ENCODE data around the gene OR52D1. TPM values are rescaled to one million over a fixed set of nuclear protein-coding genes. Genes with fewer than 3 reads are reported as not detected.

OR52D1 gene
- polyA plus RNA-seq (2011; rRNA removed) (not detected in 2 replicates), polyA minus RNA-seq (2011; rRNA and poly(A)+ RNA removed) (not detected in 2 replicates)

- no peak within 1 kb of the TSS for H3K4me3 ChIP-seq (ENCODE audit: low read depth, low read length)
- ChIA-PET CTCF (no interaction called here), POLR2A (no interaction called here)
- no peak for TF ChIP-seq CTCF (IDR thresholded peaks at IDR 0.05; ENCODE audit: low read depth, low read length)
- no peak within 1 kb of the TSS for H3K27ac ChIP-seq (ENCODE audit: low read depth, low read length)
- H3K27me3 ChIP-seq (ENCODE audit: control insufficient read depth, insufficient read depth, low read length) = no peaks in the 10 kb centered on the region
- H3K9me3 ChIP-seq (ENCODE audit: control insufficient read depth, insufficient read depth, low read length) = no peaks in the 10 kb centered on the region
- DNase-seq (ENCODE audit: low read depth, low spot score) = no peak
Observed at GRCh38 chr11:5488385-5488784, at the start of gene OR52D1. Gene OR52D1, plus strand, starts transcription at chr11:5488685. Its CDS starts 22 bp downstream, at chr11:5488707.

GRCh38 chr11:5441414-5441813, 47.1 kb upstream of the OR52D1 start, which contains the start of gene OR51I1:
Gene OR51I1, minus strand, starts transcription at chr11:5441514. Its CDS starts 0 bp downstream, at chr11:5441514.
- no peak for TF ChIP-seq CTCF (IDR thresholded peaks at IDR 0.05; ENCODE audit: low read depth, low read length)
- no peaks in the 10 kb centered on the region for H3K27me3 ChIP-seq (ENCODE audit: control insufficient read depth, insufficient read depth, low read length)
- no peaks in the 10 kb centered on the region for H3K9me3 ChIP-seq (ENCODE audit: control insufficient read depth, insufficient read depth, low read length)
- no peak within 1 kb of the TSS for H3K27ac ChIP-seq (ENCODE audit: low read depth, low read length)
- ChIA-PET POLR2A (no interaction called here), CTCF (no interaction called here)
- no peak for DNase-seq (ENCODE audit: low read depth, low spot score)
- no peak within 1 kb of the TSS for H3K4me3 ChIP-seq (ENCODE audit: low read depth, low read length)

- Histone ChIP-seq H3K9me3 (ENCODE audit: control insufficient read depth, insufficient read depth, low read length) (no peaks in the 10 kb centered on the region), H3K27me3 (ENCODE audit: control insufficient read depth, insufficient read depth, low read length) (no peaks in the 10 kb centered on the region), H3K27ac (ENCODE audit: low read depth, low read length) (no peak overlapping the region), H3K4me3 (ENCODE audit: low read depth, low read length) (no peak overlapping the region)
- DNase-seq (ENCODE audit: low read depth, low spot score) = no peak
- CTCF ChIA-PET = no interaction called here
- POLR2A ChIA-PET = no interaction called here
- TF ChIP-seq CTCF (IDR thresholded peaks at IDR 0.05; ENCODE audit: low read depth, low read length) = no peak
Observed at GRCh38 chr11:5443835-5444393, 44.6 kb upstream of the OR52D1 start.

GRCh38 chr11:5449023-5449422, 39.5 kb upstream of the OR52D1 start, which contains the start of gene OR51I2:
Gene OR51I2, plus strand, starts transcription at chr11:5449323. Its CDS starts 4,166 bp downstream, at chr11:5453489.
- Histone ChIP-seq H3K4me3 (ENCODE audit: low read depth, low read length) (no peak within 1 kb of the TSS), H3K27me3 (ENCODE audit: control insufficient read depth, insufficient read depth, low read length) (no peaks in the 10 kb centered on the region), H3K27ac (ENCODE audit: low read depth, low read length) (no peak within 1 kb of the TSS), H3K9me3 (ENCODE audit: control insufficient read depth, insufficient read depth, low read length) (no peaks in the 10 kb centered on the region)
- TF ChIP-seq CTCF (IDR thresholded peaks at IDR 0.05; ENCODE audit: low read depth, low read length) = no peak
- POLR2A ChIA-PET = no interaction called here
- no peak for DNase-seq (ENCODE audit: low read depth, low spot score)
- CTCF ChIA-PET = no interaction called here

GRCh38 chr11:5449432-5449831, 39.1 kb upstream of the OR52D1 start:
- Histone ChIP-seq H3K27ac (ENCODE audit: low read depth, low read length) (no peak overlapping the region), H3K27me3 (ENCODE audit: control insufficient read depth, insufficient read depth, low read length) (no peaks in the 10 kb centered on the region), H3K4me3 (ENCODE audit: low read depth, low read length) (no peak overlapping the region), H3K9me3 (ENCODE audit: control insufficient read depth, insufficient read depth, low read length) (no peaks in the 10 kb centered on the region)
- DNase-seq (ENCODE audit: low read depth, low spot score) = no peak
- ChIA-PET CTCF (no interaction called here), POLR2A (no interaction called here)
- no peak for TF ChIP-seq CTCF (IDR thresholded peaks at IDR 0.05; ENCODE audit: low read depth, low read length)
